Stomach (tissue), 9 donors: ENCODE results near the gene MYBPH. TPM values are rescaled to one million over a fixed set of nuclear protein-coding genes. Genes with fewer than 3 reads are reported as not detected.

Experiments used
- DNase-seq, 2 donors: peaks; one replicate each; pipeline versions ENCODE4 v3.0.0 to v3.0.0-alpha.2; 2013 to 2019
- H3K27ac ChIP-seq, 5 donors: fragments of 200-600 bp in 4 of 5; sonication (generic) in 4 of 5; one replicate each; pipeline ENCODE4 v1.5.1; 2013 to 2019; ENCODE audit warnings: mild to moderate bottlenecking in 1 of 5, moderate library complexity in 1 of 5
- H3K27me3 ChIP-seq, 3 donors: fragments of 200-600 bp; sonication (generic); one replicate each; pipeline ENCODE4 v1.5.1; 2017 to 2019; ENCODE audit warnings: mixed run types in 1 of 3
- H3K36me3 ChIP-seq, 4 donors: fragments of 200-600 bp; sonication (generic); 1 replicate in 3 of 4; 2 replicates in 1 of 4; pipeline ENCODE4 v1.5.1; 2016 to 2019
- H3K4me1 ChIP-seq, 4 donors: fragments of 200-600 bp; sonication (generic); one replicate each; pipeline ENCODE4 v1.5.1; 2016 to 2019
- H3K4me3 ChIP-seq, 4 donors: fragments of 200-600 bp; sonication (generic) in 3 of 4; one replicate each; pipeline ENCODE4 v1.5.1; 2016 to 2019; ENCODE audit warnings: mild to moderate bottlenecking in 1 of 4
- H3K9me3 ChIP-seq, 4 donors: fragments of 200-600 bp; sonication (generic); one replicate each; pipeline ENCODE4 v1.5.1; 2016 to 2019
- EP300 ChIP-seq: sonication (generic); formaldehyde crosslinking; IDR thresholded peaks from one replicate; pipeline ENCODE4 v1.6.1; 2017; ENCODE audit warnings: antibody characterized with exemption
- POLR2A ChIP-seq, 4 donors: fragments of 450-650 bp; IDR thresholded peaks; one replicate each; pipeline ENCODE4 v1.6.1; 2016; ENCODE audit warnings: antibody characterized with exemption in 4 of 4, control low read depth in 2 of 4, mild to moderate bottlenecking in 1 of 4, moderate library complexity in 1 of 4
- POLR2AphosphoS5 ChIP-seq, 3 donors: sonication (generic); formaldehyde crosslinking; IDR thresholded peaks; one replicate each; pipeline ENCODE4 v1.6.1; 2016; ENCODE audit warnings: antibody characterized with exemption in 3 of 3
- WGBS, 5 donors: extraction: QIAGEN DNeasy Blood & Tissue Kit in 3 of 5; methylation state at CpG; one replicate each; pipeline versions ENCODE4 v1.1.5 to v1.1.7; 2013 to 2018; 5-methylcytosine and 5-hydroxymethylcytosine counted together
- intact Hi-C: fragments of 100-400 bp; cut with DNase I; formaldehyde crosslinking; loops from one replicate; pipeline ENCODE4 v1.15.1; 2023; ENCODE audit warnings: low total_unique reads
- polyA plus RNA-seq, 3 donors: library from polyadenylated mRNA; stranded (reverse); fragments of 200-250 nt; gene quantifications; one replicate each; pipeline ENCODE4 v1.2.3, GENCODE V29; 2013
- total RNA-seq, 5 donors: library from RNA; depleted of rRNA; stranded (reverse); fragments of >200 nt; gene quantifications; one replicate each; pipeline versions ENCODE4 v1.1.0 to v1.2.3, GENCODE V29; 2014 to 2016
- TF ChIP-seq, protein P1 (sequence below), 7 experiments: fragments of 450-650 bp in 4 of 7; fragments of 200-600 bp in 3 of 7; sonication (generic) in 3 of 7; IDR thresholded peaks; one replicate each; pipeline ENCODE4 v1.5.1; 2016 to 2019; ENCODE audit warnings: antibody characterized with exemption in 7 of 7, control low read depth in 2 of 7, mild to moderate bottlenecking in 1 of 7
- donor health status: healthy with polysubstance abuse.
- donor health status: Bipolar disorder and iron deficiency.
- donor health status: healthy.

MYBPH gene
- total and polyA plus RNA-seq, 8 donors, result 0.05 to 0.19 TPM; not detected in 6

DNA sequence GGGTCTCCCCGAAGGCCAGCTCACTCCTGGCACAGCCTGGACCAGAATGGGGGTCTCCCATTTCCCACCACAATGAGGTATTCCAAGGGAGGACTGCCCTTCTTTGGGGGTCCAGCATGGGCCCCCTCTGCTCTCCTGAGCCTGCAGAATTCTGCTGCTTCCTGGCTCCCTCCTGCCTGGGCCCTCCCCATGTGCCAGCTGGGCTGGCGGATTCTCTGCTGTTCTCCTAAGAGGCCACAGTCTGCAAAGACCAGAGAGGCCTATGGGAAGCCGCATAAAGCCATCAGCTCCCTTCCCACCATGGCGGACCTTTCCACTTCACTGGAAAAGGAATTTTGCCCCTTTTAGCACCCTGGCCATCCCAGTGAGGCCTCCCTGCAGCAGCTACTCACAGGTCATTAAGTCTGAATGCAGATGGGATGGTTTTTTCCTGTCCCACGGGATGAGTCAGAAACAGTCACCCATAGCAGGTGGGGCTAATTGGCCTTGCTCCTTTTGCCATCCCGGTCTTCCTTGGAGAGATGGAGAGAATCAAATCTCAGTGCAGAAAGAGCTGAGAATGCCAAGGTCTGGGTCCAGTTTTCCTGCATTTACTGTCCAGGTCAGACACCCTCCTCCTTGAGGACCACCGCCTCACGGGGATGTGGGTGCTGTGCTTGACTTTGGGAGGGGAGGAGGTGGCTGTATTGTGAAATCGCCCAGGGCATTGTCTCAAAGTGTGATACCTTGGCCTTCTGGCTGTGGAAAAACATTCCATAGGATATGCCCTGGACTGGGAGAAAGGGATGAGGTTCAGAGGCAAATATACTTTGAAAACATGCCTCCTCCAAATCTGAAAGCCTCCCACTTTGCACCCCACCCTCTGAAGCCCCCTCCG is 23.2 kb downstream of the MYBPH start:
- WGBS, 5 donors, result 73 to 89% (median 84%) methylated on average over 9 to 10 of the region's 10 CpGs
- H3K36me3 ChIP-seq, result no peaks in the 10 kb centered on the region
- TF ChIP-seq, protein P1, sequence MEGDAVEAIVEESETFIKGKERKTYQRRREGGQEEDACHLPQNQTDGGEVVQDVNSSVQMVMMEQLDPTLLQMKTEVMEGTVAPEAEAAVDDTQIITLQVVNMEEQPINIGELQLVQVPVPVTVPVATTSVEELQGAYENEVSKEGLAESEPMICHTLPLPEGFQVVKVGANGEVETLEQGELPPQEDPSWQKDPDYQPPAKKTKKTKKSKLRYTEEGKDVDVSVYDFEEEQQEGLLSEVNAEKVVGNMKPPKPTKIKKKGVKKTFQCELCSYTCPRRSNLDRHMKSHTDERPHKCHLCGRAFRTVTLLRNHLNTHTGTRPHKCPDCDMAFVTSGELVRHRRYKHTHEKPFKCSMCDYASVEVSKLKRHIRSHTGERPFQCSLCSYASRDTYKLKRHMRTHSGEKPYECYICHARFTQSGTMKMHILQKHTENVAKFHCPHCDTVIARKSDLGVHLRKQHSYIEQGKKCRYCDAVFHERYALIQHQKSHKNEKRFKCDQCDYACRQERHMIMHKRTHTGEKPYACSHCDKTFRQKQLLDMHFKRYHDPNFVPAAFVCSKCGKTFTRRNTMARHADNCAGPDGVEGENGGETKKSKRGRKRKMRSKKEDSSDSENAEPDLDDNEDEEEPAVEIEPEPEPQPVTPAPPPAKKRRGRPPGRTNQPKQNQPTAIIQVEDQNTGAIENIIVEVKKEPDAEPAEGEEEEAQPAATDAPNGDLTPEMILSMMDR (IDR thresholded peaks at IDR 0.05), result no peak
- TF ChIP-seq EP300 (no peak), POLR2AphosphoS5 (IDR thresholded peaks at IDR 0.05) (no peak), POLR2A (IDR thresholded peaks at IDR 0.05) (no peak)
- H3K9me3 ChIP-seq, result no peaks in the 10 kb centered on the region
- peaks cover 0 to 3% (median 0%) of the 10 kb centered on the region in 3 donors for H3K27me3 ChIP-seq
- H3K4me3 ChIP-seq, result no peak overlapping the region
- DNase-seq, result no peak
- H3K4me1 ChIP-seq, result no peaks in the 10 kb centered on the region
- intact Hi-C loops, result no loop called here
- no peak overlapping the region for H3K27ac ChIP-seq

DNA sequence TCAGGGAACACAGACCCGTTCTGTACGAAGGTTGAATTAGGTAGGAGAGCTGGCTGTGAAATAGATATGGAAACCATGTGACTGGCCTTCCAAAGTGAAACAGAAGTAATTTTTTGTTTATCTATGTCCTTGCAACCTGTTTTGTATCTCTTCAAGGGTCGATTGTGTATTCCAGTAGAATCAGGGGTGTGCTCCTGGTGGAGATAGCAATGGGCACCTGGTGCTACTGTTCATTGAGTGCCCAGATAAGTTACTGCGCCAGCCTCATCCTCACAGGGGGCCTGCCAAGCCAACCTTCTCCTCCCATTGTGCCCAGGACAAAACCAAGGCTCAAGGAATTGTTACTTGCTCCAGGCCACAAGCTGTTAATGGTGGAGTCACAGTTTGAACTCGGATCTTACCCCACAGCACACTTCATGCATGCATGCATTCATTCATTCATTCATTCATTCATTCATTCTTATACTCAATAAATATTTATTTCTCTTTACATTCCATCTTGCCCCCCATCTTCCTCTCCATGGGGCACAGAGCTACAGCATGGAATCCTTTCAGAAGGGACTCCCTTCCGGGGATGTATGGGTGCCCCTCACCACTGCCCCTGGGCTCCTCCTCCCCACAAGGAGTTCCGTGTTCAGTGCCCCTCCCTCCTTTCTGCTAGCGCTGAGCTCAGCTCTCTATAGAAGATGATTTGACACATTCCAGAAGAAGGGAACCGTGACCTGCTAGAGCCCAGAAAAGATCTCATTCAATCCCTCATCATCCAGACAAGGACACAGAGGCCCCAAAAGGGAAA is 24.1 kb downstream of the MYBPH start:
- Histone ChIP-seq H3K4me3 (no peak overlapping the region), H3K27ac (no peak overlapping the region), H3K36me3 (no peaks in the 10 kb centered on the region), H3K4me1 (no peaks in the 10 kb centered on the region), H3K9me3 (no peaks in the 10 kb centered on the region), H3K27me3 (peaks cover 0 to 3% (median 0%) of the 10 kb centered on the region in 3 donors)
- TF ChIP-seq, protein P1 (IDR thresholded peaks at IDR 0.05), result no peak
- no peak for TF ChIP-seq EP300
- TF ChIP-seq POLR2A (IDR thresholded peaks at IDR 0.05), result no peak
- no peak for TF ChIP-seq POLR2AphosphoS5 (IDR thresholded peaks at IDR 0.05)
- intact Hi-C loops, result no loop called here
- WGBS, 5 donors, result 64 to 76% (median 70%) methylated on average over 9 of the region's 9 CpGs
- DNase-seq, result no peak

DNA sequence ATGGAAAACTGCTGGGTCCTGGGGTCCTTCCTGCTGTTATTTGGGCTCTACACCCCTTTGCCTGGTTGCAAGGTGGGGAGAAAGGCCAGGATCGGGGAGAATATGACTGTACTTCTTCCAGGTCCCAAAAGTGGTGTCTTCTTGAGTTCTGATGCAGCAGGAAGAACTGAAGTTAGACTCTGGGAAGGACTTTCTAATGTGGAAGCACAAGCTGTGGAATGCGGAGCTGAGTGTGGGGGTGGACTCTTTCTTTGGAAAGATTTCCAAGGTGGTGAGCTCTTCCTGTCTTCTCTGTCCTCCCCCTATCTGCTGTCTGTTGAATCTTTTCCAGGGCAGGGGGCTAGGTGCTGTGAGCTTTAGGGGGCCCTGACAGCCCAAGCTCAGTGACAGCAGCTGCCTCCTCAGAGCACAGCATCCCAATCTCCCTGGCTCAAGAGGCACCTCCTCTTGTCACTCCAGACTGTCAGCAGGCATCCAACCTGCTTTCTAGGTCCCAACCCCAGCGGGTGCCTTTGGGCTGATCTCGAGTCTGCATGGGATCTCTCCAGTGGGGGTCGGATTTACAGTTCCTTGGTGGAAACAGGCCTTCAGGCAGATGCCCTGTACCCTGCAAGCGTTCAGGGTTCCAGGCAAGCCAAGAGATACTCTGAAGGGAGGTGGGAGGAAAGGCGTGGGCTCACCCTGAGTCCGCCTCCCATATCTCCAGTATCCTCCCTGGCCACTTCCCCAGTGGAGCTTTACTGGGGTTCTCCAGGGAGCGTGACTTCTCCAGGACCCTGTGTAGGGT is 24.9 kb downstream of the MYBPH start:
- WGBS, 5 donors, result 71 to 87% (median 81%) methylated on average over 8 to 9 of the region's 9 CpGs
- TF ChIP-seq POLR2AphosphoS5 (IDR thresholded peaks at IDR 0.05), result no peak
- TF ChIP-seq, protein P1 (IDR thresholded peaks at IDR 0.05), result no peak
- no peak for TF ChIP-seq EP300
- TF ChIP-seq POLR2A (IDR thresholded peaks at IDR 0.05), result no peak
- Histone ChIP-seq H3K27me3 (peaks cover 0 to 3% (median 0%) of the 10 kb centered on the region in 3 donors), H3K4me3 (no peak overlapping the region), H3K9me3 (no peaks in the 10 kb centered on the region), H3K4me1 (no peaks in the 10 kb centered on the region), H3K36me3 (no peaks in the 10 kb centered on the region), H3K27ac (no peak overlapping the region)
- no peak for DNase-seq
- intact Hi-C loops, result no loop called here
